HG03039 (cell line): ENCODE results near the gene TMEM61.
A peak's percentile ranks its signal among the peaks of the same experiment; 100 is the strongest.
"Not testable (repeated sequence)": the region's sequence is repeated elsewhere in the genome, so short reads cannot be mapped to it uniquely, and the experiment has no call there.

Experiments
- ATAC-seq: cut with Tn5 transposase; IDR thresholded peaks from one replicate; pipeline ENCODE4 v1.9.1; 2021; ENCODE audit warnings: mild to moderate bottlenecking, moderate library complexity; ENCODE audit not compliant: unreplicated experiment

The TMEM61 gene

GRCh38 chr1:55000110-55001085 lies 20.0 kb downstream of the TMEM61 start:
- ATAC-seq: no peak

GRCh38 chr1:55001311-55001710 lies 20.9 kb downstream of the TMEM61 start:
- ATAC-seq: no peak

DNA sequence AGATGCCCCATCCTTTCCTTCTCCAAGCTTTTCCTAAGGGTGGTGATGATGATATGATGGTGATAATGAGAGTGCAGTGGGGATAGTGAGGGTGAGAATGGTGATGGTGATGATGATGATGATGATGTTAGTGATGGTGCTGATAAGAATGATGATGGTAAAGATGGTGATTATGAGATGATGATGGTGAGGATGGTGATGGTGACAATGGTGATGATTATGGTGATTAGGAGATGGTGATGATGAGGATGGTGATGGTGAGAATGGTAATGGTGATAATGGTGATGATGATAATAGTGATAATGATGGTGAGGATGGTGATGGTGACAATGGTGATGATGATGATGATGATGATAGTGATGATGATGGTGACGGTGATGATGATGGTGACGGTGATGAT lies 22.3 kb downstream of the TMEM61 start:
- no peak for ATAC-seq

GRCh38 chr1:55005351-55006140 lies 25.1 kb downstream of the TMEM61 start:
- ATAC-seq: no peak

GRCh38 chr1:55006931-55007330 lies 26.5 kb downstream of the TMEM61 start:
- ATAC-seq: no peak

DNA sequence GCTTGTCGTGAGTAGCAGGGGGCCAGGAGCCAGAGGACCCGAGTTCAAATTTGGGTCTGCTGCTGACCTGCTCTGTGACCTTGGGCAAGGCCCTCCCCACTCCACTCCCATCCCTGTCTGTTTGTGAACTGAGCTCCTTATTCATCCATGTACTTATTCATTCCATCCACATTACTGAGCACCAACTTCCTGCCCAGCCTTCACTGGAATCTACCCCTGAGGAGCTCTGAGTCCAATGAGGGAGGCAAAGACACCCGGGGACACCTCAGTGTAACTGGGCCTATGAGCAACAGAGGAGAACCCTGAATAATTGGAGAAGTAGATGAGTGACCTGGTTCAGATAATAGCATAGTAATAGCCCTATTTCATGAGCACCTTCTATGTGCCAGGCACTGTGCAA lies 27.2 kb downstream of the TMEM61 start:
- ATAC-seq: no peak

- no peak for ATAC-seq
Measured at GRCh38 chr1:55010194-55010886, 29.9 kb downstream of the TMEM61 start.

GRCh38 chr1:55010887-55011217 lies 30.4 kb downstream of the TMEM61 start:
- no peak for ATAC-seq

DNA sequence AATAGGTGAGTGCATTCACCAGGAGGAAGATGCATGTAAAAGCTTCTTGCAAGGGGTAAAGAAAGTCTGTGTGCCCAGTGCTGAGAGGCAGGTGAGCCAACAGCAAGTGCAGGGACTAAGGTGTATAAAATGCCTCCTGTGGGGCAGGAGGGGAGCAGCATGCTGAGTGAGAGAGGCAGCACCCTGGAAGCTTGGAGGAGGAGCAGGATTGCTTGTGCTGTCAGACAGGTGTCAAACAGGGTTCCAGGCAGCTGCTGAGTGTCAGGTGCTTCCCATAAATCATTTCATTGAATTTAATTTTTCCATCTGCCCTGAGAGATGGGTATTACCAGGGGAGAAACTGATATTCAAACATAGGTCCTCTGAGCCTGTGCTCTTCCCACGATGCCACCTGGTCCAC lies 32.2 kb downstream of the TMEM61 start:
- no peak for ATAC-seq

GRCh38 chr1:55015123-55015522 lies 34.7 kb downstream of the TMEM61 start:
- no peak for ATAC-seq

DNA sequence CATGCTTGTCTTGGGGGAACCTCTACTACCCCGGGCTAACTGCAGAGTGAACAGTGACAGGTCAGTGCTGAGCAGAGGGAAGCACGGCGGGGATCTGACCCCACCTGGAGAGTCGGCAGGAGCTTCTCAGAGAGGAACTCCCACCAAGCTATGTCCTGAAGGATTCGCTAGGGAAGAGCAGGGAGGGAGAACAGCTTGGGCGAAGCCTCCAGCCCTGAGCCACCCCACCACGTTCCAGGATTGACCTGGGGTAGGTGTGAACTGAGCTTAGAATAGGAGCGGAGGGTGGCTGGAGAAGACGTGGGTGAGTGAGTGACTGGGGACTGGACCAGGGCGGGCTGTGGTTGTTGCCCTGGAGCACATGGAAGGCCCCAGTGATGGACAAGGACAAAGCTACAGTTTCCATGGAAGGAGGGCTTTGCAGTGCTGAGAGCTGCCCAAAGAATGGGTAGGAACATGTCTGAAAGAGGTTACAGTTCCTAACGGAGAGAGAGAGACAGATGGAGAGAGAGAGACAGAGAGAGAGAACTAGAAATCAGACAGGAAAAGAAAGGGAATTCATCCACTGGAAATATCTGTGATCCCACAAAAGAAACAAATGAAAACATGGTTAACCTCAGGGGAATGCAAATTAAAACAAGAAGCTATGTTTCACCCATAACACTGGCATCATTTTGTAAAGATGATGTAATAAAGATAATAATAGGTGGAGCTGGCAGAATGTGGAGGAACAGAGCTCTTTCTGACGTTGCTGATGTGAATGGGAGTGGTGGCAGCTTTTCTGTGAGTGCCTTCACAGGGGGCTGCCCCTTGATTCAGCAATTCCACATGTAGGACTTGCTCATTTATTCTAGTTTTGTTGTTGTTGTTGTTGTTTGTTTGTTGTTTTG lies 35.5 kb downstream of the TMEM61 start:
- ATAC-seq: no peak

GRCh38 chr1:55018395-55018794 lies 38.0 kb downstream of the TMEM61 start:
- ATAC-seq: no peak

DNA sequence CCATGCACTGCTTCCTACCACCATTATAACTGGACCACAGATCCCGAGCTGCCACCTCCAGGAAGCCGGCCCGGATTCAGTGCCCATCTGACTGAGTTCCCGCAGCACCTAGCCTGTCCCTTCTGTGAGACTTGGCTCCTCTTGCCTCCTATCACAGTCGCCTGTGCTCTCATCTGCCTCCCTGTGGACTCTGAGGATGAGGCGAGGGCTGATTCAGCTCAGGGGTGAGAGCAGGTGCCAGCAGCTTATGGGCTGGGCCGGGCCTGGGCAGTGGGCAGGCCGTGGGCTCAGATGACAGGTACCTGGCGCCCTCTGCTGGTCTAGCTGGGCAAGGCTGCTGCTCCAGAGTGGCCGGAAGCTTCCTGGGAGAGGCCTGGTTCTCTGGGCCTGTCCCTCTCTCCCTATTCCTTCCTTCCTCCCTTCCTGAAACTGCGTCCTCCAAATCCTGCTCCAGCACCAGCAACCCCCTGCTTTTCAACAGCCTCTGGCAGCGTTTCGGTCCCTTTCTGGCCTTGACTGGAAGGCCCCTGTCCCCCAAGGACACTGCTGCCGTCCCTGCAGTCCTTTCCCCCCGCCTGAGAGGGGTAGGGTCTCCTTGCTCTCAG lies 41.6 kb downstream of the TMEM61 start:
- peak; percentile 72 for ATAC-seq

DNA sequence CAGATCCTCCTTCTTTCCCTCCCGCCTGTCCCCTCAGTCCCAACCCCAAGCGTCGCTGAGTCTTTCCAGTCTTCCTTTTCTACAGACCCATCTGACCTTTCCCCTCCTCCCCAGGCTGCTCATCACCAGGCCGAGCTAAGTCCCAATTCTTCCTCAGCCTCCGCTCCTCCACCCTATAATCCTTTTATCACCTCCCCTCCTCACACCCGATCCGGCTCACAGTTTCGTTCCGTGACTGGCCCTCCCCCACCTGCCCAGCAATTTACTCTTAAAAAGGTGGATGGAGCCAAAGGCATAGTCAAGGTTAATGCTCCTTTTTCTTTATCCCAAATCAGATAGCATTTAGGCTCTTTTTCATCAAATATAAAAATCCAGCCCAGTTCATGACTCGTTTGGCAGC lies 43.7 kb downstream of the TMEM61 start:
- not testable (repeated sequence) for ATAC-seq

DNA sequence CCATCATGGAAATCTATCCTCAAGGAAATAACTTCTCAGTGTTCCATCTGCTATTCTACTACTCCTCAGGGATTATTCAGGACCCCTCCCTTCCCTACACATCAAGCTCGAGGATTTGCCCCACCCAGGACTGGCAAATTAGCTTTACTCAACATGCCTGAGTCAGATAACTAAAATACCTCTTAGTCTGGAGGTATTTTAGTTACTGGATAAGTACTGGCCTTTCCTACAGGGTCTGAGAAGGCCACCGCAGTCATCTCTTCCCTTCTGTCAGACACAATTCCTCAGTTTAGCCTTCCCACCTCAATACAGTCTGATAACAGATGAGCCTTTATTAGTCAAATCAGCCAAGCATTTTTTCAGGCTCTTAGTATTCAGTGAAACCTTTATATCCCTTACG lies 46.3 kb downstream of the TMEM61 start:
- ATAC-seq: not testable (repeated sequence)

DNA sequence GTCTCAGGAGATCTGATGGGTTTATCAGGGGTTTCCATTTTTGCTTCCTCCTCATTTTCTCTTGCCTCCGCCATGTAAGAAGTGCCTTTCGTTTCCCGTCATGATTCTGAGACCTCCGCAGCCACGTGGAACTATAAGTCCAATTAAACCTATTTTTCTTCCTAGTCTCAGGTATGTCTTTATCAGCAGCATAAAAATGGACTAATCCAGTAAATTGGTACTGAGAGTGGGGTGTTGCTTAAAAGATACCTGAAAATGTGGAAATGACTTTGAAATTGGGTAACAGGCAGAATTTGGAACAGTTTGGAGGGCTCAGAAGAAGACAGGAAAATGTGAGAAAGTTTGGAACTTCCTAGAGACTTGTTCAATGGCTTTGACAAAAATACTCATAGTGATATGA lies 50.7 kb downstream of the TMEM61 start:
- ATAC-seq: not testable (repeated sequence)

GRCh38 chr1:55033265-55033614 lies 52.8 kb downstream of the TMEM61 start:
- no peak for ATAC-seq

GRCh38 chr1:55034476-55035133 lies 54.2 kb downstream of the TMEM61 start:
- no peak for ATAC-seq

DNA sequence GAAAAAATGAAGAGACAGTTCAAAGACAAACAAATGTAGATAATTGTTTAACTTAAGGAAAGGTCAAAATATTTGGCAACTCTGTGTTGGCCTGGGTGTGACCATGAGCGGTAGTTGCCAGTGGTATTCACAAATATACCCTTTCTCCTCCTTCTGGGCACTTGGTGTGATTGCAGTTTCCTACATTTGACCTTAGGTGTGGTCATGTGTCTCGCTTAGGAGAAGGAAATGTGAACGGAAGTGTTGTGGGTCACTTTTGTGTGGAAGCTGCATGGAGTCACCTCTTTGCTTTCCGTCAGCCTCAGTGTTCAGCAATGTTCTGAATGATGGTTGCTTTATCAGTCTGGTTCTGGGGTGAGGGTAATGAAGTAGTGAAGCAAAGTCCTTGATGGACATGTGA lies 55.5 kb downstream of the TMEM61 start:
- ATAC-seq: no peak
